Measurements from ENCODE around the gene RAB15. TPM values are rescaled to one million over a fixed set of nuclear protein-coding genes. Genes with fewer than 3 reads are reported as not detected.

Gene RAB15
- total RNA-seq, 4 donors from 2014 or later = 9.6 to 17.0 (median 15.1) TPM

- 85% methylated on average over 10 of the region's 10 CpGs for WGBS
- no peak for DNase-seq (ENCODE audit: low spot score in 2 of 2)
- no peaks in the 10 kb centered on the region for H3K4me1 ChIP-seq
- no peaks in the 10 kb centered on the region for H3K9me3 ChIP-seq
- H3K4me3 ChIP-seq = no peak overlapping the region
- H3K27ac ChIP-seq = no peak overlapping the region
- no peaks in the 10 kb centered on the region for H3K27me3 ChIP-seq
- peaks cover 44% of the 10 kb centered on the region for H3K36me3 ChIP-seq
- TF ChIP-seq EP300 (IDR thresholded peaks at IDR 0.05) = no peak
- no peak for TF ChIP-seq POLR2A (IDR thresholded peaks at IDR 0.05)
- TF ChIP-seq CTCF (IDR thresholded peaks at IDR 0.05) = no peak
- no peak for TF ChIP-seq POLR2AphosphoS5 (IDR thresholded peaks at IDR 0.05)
Measured at GRCh38 chr14:65011538-65011937, 39.4 kb upstream of the RAB15 start.

GRCh38 chr14:65010211-65010931 lies 38.2 kb upstream of the RAB15 start:
- H3K4me1 ChIP-seq = peaks cover 3% of the 10 kb centered on the region
- no peaks in the 10 kb centered on the region for H3K27me3 ChIP-seq
- TF ChIP-seq POLR2A (IDR thresholded peaks at IDR 0.05) = no peak
- no peak for TF ChIP-seq POLR2AphosphoS5 (IDR thresholded peaks at IDR 0.05)
- TF ChIP-seq CTCF (IDR thresholded peaks at IDR 0.05) = no peak
- TF ChIP-seq EP300 (IDR thresholded peaks at IDR 0.05) = no peak
- no peaks in the 10 kb centered on the region for H3K9me3 ChIP-seq
- peaks cover 32% of the 10 kb centered on the region for H3K36me3 ChIP-seq
- DNase-seq (ENCODE audit: low spot score in 2 of 2) = no peak
- WGBS = 94% methylated on average over 5 of the region's 5 CpGs
- no peak overlapping the region for H3K27ac ChIP-seq
- H3K4me3 ChIP-seq = no peak overlapping the region

- no peak overlapping the region for H3K27ac ChIP-seq
- H3K27me3 ChIP-seq = no peaks in the 10 kb centered on the region
- H3K4me1 ChIP-seq = peaks cover 3% of the 10 kb centered on the region
- 100% methylated on average over 1 of the region's 1 CpG for WGBS
- DNase-seq (ENCODE audit: low spot score in 2 of 2) = no peak
- peaks cover 7% of the 10 kb centered on the region for H3K36me3 ChIP-seq
- TF ChIP-seq CTCF (IDR thresholded peaks at IDR 0.05) = no peak
- no peak for TF ChIP-seq POLR2AphosphoS5 (IDR thresholded peaks at IDR 0.05)
- TF ChIP-seq EP300 (IDR thresholded peaks at IDR 0.05) = no peak
- no peak for TF ChIP-seq POLR2A (IDR thresholded peaks at IDR 0.05)
- no peaks in the 10 kb centered on the region for H3K9me3 ChIP-seq
- no peak overlapping the region for H3K4me3 ChIP-seq
Measured at GRCh38 chr14:65007202-65007601, 35.1 kb upstream of the RAB15 start.

- WGBS = 83% methylated on average over 6 of the region's 6 CpGs
- no peak for DNase-seq (ENCODE audit: low spot score in 2 of 2)
- H3K27me3 ChIP-seq = no peaks in the 10 kb centered on the region
- no peak overlapping the region for H3K4me3 ChIP-seq
- no peaks in the 10 kb centered on the region for H3K36me3 ChIP-seq
- H3K9me3 ChIP-seq = no peaks in the 10 kb centered on the region
- no peak overlapping the region for H3K27ac ChIP-seq
- H3K4me1 ChIP-seq = peaks cover 3% of the 10 kb centered on the region
- TF ChIP-seq POLR2A (IDR thresholded peaks at IDR 0.05) (no peak), POLR2AphosphoS5 (IDR thresholded peaks at IDR 0.05) (no peak), CTCF (IDR thresholded peaks at IDR 0.05) (no peak), EP300 (IDR thresholded peaks at IDR 0.05) (no peak)
Measured at GRCh38 chr14:65006261-65006721, 34.2 kb upstream of the RAB15 start.

- Histone ChIP-seq H3K27ac (no peak overlapping the region), H3K4me1 (peaks cover 23% of the 10 kb centered on the region), H3K4me3 (no peak overlapping the region), H3K27me3 (no peaks in the 10 kb centered on the region), H3K36me3 (no peaks in the 10 kb centered on the region), H3K9me3 (no peaks in the 10 kb centered on the region)
- no peak for TF ChIP-seq POLR2A (IDR thresholded peaks at IDR 0.05)
- TF ChIP-seq EP300 (IDR thresholded peaks at IDR 0.05) = no peak
- TF ChIP-seq CTCF (IDR thresholded peaks at IDR 0.05) = no peak
- TF ChIP-seq POLR2AphosphoS5 (IDR thresholded peaks at IDR 0.05) = no peak
- no peak for DNase-seq (ENCODE audit: low spot score in 2 of 2)
- WGBS = 87% methylated on average over 2 of the region's 2 CpGs
Measured at GRCh38 chr14:65003394-65003793, 31.3 kb upstream of the RAB15 start.

Measured in suprapubic skin (tissue), 4 donors.